ENCODE results near the gene GRID1. TPM values are rescaled to one million over a fixed set of nuclear protein-coding genes. Genes with fewer than 3 reads are reported as not detected.

GRID1 gene
- total RNA-seq, 4 donors from 2014 or later: 1.4 to 4.9 (median 2.0) TPM

- H3K4me3 ChIP-seq (ENCODE audit: low read depth, poor library complexity, severe bottlenecking): no peak overlapping the region
- WGBS, 2 donors: 95 to 98% methylated on average over 7 to 8 of the region's 9 CpGs
- intact Hi-C loops (cut with DNase I; ENCODE audit: low total_unique reads): no loop called here
- DNase-seq (ENCODE audit: low spot score in 2 of 2): no peak
- TF ChIP-seq, protein P1, sequence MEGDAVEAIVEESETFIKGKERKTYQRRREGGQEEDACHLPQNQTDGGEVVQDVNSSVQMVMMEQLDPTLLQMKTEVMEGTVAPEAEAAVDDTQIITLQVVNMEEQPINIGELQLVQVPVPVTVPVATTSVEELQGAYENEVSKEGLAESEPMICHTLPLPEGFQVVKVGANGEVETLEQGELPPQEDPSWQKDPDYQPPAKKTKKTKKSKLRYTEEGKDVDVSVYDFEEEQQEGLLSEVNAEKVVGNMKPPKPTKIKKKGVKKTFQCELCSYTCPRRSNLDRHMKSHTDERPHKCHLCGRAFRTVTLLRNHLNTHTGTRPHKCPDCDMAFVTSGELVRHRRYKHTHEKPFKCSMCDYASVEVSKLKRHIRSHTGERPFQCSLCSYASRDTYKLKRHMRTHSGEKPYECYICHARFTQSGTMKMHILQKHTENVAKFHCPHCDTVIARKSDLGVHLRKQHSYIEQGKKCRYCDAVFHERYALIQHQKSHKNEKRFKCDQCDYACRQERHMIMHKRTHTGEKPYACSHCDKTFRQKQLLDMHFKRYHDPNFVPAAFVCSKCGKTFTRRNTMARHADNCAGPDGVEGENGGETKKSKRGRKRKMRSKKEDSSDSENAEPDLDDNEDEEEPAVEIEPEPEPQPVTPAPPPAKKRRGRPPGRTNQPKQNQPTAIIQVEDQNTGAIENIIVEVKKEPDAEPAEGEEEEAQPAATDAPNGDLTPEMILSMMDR (IDR thresholded peaks at IDR 0.05): no peak
- no peak for TF ChIP-seq POLR2A (IDR thresholded peaks at IDR 0.05)
Measured at GRCh38 chr10:86354761-86355540, 11.6 kb downstream of the GRID1 start.

GRCh38 chr10:86353506-86354485 lies 12.8 kb downstream of the GRID1 start:
- intact Hi-C loops (cut with DNase I; ENCODE audit: low total_unique reads): no loop called here
- DNase-seq (ENCODE audit: low spot score in 2 of 2): no peak
- 94 to 97% methylated on average over 16 to 17 of the region's 18 CpGs for WGBS, 2 donors
- H3K4me3 ChIP-seq (ENCODE audit: low read depth, poor library complexity, severe bottlenecking): no peak overlapping the region
- no peak for TF ChIP-seq POLR2A (IDR thresholded peaks at IDR 0.05)
- TF ChIP-seq, protein P1 (IDR thresholded peaks at IDR 0.05): no peak

DNA sequence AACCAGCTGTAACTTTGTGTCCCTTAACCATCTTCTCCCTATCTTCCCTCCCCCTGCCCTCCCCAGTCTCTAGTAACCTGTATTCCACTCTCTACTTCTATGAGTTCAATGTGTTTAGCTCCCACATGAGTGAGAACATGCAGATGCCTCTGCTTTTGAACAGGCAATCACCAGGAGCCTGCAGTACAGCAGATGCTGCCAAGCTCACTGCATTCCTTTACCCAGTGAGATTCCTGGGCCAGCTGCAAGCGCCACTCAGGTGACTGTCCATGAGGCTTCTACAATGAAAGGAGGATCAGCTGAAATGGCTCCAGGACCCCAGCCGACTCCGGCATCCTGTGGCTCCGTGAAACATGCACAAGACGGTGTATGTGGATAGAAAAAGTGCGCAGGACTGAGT lies 15.7 kb downstream of the GRID1 start:
- DNase-seq (ENCODE audit: low spot score in 2 of 2): no peak
- WGBS, 2 donors: 85 to 87% methylated on average over 5 to 6 of the region's 6 CpGs
- TF ChIP-seq, protein P1 (IDR thresholded peaks at IDR 0.05): no peak
- no peak for TF ChIP-seq POLR2A (IDR thresholded peaks at IDR 0.05)

DNA sequence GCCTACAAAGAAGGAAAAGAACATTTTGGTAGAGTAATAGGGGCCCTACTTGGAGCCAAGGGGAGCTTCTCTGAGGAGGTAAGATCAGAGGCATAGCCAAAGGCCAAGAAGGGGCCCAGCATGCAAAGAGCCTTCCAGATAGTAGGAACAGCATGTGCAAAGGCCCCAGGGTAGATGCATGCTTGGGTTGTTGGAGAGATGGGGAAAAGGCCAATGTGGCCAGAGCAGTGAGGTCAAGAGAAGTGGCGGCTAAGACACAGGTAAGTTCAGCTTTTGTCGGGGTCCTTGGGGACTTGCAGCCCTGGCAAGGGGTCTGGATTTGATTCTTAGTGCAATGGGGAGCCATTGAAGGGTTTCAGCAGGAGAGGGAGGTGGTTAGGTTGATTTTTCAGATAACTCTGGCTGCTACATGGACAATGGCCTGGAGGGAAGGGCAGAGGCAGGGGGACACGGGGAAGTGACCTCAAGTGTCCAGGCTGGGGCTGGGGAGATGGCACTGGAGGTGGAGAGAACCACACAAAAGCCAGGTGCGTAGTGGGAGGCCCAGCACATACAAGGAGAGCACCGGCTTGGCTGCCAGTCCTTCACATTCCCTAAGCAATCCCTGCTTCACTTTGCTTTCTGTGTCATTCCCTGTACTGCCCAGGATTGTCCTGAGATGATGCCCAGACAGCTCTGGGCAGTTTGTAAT lies 16.5 kb downstream of the GRID1 start:
- H3K4me3 ChIP-seq (ENCODE audit: low read depth, poor library complexity, severe bottlenecking): no peak overlapping the region
- TF ChIP-seq, protein P1 (IDR thresholded peaks at IDR 0.05): no peak
- TF ChIP-seq POLR2A (IDR thresholded peaks at IDR 0.05): no peak
- no peak for DNase-seq (ENCODE audit: low spot score in 2 of 2)
- intact Hi-C loops (cut with DNase I; ENCODE audit: low total_unique reads): no loop called here
- 80 to 82% methylated on average over 5 of the region's 5 CpGs for WGBS, 2 donors

More for the DNA sequence above, 15.7 kb downstream of the GRID1 start:
- intact Hi-C loops (cut with DNase I; ENCODE audit: low total_unique reads): no loop called here
- H3K4me3 ChIP-seq (ENCODE audit: low read depth, poor library complexity, severe bottlenecking): no peak overlapping the region

- no peak overlapping the region for H3K4me3 ChIP-seq (ENCODE audit: low read depth, poor library complexity, severe bottlenecking)
- TF ChIP-seq, protein P1 (IDR thresholded peaks at IDR 0.05): no peak
- no peak for TF ChIP-seq POLR2A (IDR thresholded peaks at IDR 0.05)
- WGBS, 2 donors: 64 to 76% methylated on average over 3 of the region's 3 CpGs
- intact Hi-C loops (cut with DNase I; ENCODE audit: low total_unique reads): no loop called here
- DNase-seq (ENCODE audit: low spot score in 2 of 2): no peak
Measured at GRCh38 chr10:86349474-86349873, 17.1 kb downstream of the GRID1 start.

Data from lower leg skin (tissue), 4 donors.